Brain microvascular endothelial cell (primary cell): ENCODE results near the gene BRMS1L.

Experiments
- DNase-seq: peaks from one replicate; pipeline ENCODE4 v3.0.0-alpha.2; 2020
- H3K27ac ChIP-seq: fragments of 250-450 bp; sonication (Bioruptor Pico); 2 replicates; pipeline ENCODE4 v1.5.1; 2020; ENCODE audit warnings: mild to moderate bottlenecking, moderate library complexity
- H3K27me3 ChIP-seq: fragments of 250-450 bp; sonication (Bioruptor Pico); replicated peaks from 2 replicates; pipeline ENCODE4 v1.5.1; 2020; ENCODE audit warnings: mild to moderate bottlenecking
- H3K36me3 ChIP-seq: fragments of 250-450 bp; sonication (Bioruptor Pico); replicated peaks from 2 replicates; pipeline ENCODE4 v1.5.1; 2020; ENCODE audit warnings: mild to moderate bottlenecking
- H3K4me3 ChIP-seq: 2 replicates; pipeline ENCODE4 v1.5.1; 2011; ENCODE audit warnings: low read depth, mild to moderate bottlenecking, control low read depth, low read length, moderate library complexity
- CTCF ChIP-seq: IDR thresholded peaks from 2 replicates; pipeline ENCODE4 v1.5.1; 2011; ENCODE audit warnings: low read depth, mild to moderate bottlenecking, moderate library complexity, low read length, control low read depth, inconsistent platforms; ENCODE audit errors: missing control alignments
- in situ Hi-C: cut with HindIII; loops from 2 replicates; pipeline ENCODE4 v1.10.0; 2017; ENCODE audit warnings: low sequenced_read_pairs, low pct_ligation_motif_present

The BRMS1L gene

GRCh38 chr14:35844494-35844893 is 18.4 kb downstream of the BRMS1L start:
- TF ChIP-seq CTCF = no peak

GRCh38 chr14:35847636-35848035 is 21.5 kb downstream of the BRMS1L start:
- Histone ChIP-seq H3K27ac (no peak overlapping the region), H3K4me3 (no peak overlapping the region), H3K27me3 (no peaks in the 10 kb centered on the region), H3K36me3 (peaks cover 5% of the 10 kb centered on the region)
- DNase-seq = no peak
- in situ Hi-C loops = no loop called here
- no peak for TF ChIP-seq CTCF

More at GRCh38 chr14:35844494-35844893, 18.4 kb downstream of the BRMS1L start:
- Histone ChIP-seq H3K27ac (no peak overlapping the region), H3K4me3 (no peak overlapping the region), H3K36me3 (peaks cover 5% of the 10 kb centered on the region), H3K27me3 (no peaks in the 10 kb centered on the region)
- DNase-seq = no peak
- in situ Hi-C loops = no loop called here

GRCh38 chr14:35849122-35849521 is 23.0 kb downstream of the BRMS1L start:
- in situ Hi-C loops = no loop called here
- no peak for DNase-seq
- Histone ChIP-seq H3K36me3 (no peaks in the 10 kb centered on the region), H3K27me3 (no peaks in the 10 kb centered on the region), H3K4me3 (no peak overlapping the region), H3K27ac (no peak overlapping the region)
- TF ChIP-seq CTCF = no peak

- Histone ChIP-seq H3K36me3 (no peaks in the 10 kb centered on the region), H3K27ac (no peak overlapping the region), H3K27me3 (no peaks in the 10 kb centered on the region), H3K4me3 (no peak overlapping the region)
- TF ChIP-seq CTCF = no peak
- DNase-seq = no peak
- in situ Hi-C loops = no loop called here
Measured at GRCh38 chr14:35851823-35852222, 25.7 kb downstream of the BRMS1L start.

- Histone ChIP-seq H3K27ac (no peak overlapping the region), H3K4me3 (no peak overlapping the region), H3K27me3 (no peaks in the 10 kb centered on the region), H3K36me3 (no peaks in the 10 kb centered on the region)
- in situ Hi-C loops = no loop called here
- no peak for DNase-seq
- no peak for TF ChIP-seq CTCF
Measured at GRCh38 chr14:35853225-35853624, 27.1 kb downstream of the BRMS1L start.

GRCh38 chr14:35854696-35855270 is 28.6 kb downstream of the BRMS1L start:
- DNase-seq = no peak
- Histone ChIP-seq H3K4me3 (no peak overlapping the region), H3K36me3 (no peaks in the 10 kb centered on the region), H3K27ac (no peak overlapping the region), H3K27me3 (no peaks in the 10 kb centered on the region)
- in situ Hi-C loops = no loop called here
- TF ChIP-seq CTCF = no peak
